Small intestine (tissue), 16 donors: ENCODE measurements around the gene LHFPL3. TPM values are rescaled to one million over a fixed set of nuclear protein-coding genes. Genes with fewer than 3 reads are reported as not detected.
"Not testable (repeated sequence)": the region's sequence is repeated elsewhere in the genome, so short reads cannot be mapped to it uniquely, and the experiment has no call there.

ENCODE experiments used
- DNase-seq, 2 donors: peaks; one replicate each; pipeline versions ENCODE4 v3.0.0 to v3.0.0-alpha.2; 2013
- FAIRE-seq: peaks from 2 replicates; lab custom pipeline; 2012; peaks lifted over from hg19 to GRCh38; lab: Jason Lieb, UNC
- H3K27ac ChIP-seq, 3 donors: one replicate each; pipeline ENCODE4 v1.5.1; 2013; ENCODE audit warnings: low read length in 2 of 3, mild to moderate bottlenecking in 2 of 3, control low read depth in 1 of 3, inconsistent platforms in 1 of 3, low read depth in 1 of 3, moderate library complexity in 1 of 3
- H3K27me3 ChIP-seq, 3 donors: one replicate each; pipeline ENCODE4 v1.6.1; 2013; ENCODE audit warnings: low read length in 3 of 3, inconsistent platforms in 1 of 3; ENCODE audit not compliant: control insufficient read depth in 3 of 3, insufficient read depth in 3 of 3
- H3K36me3 ChIP-seq, 3 donors: one replicate each; pipeline ENCODE4 v1.6.1; 2013; ENCODE audit warnings: low read length in 3 of 3, inconsistent platforms in 1 of 3, low read depth in 1 of 3, mild to moderate bottlenecking in 1 of 3, moderate library complexity in 1 of 3; ENCODE audit not compliant: control insufficient read depth in 3 of 3, insufficient read depth in 2 of 3
- H3K4me1 ChIP-seq, 3 donors: one replicate each; pipeline ENCODE4 v1.6.1; 2013; ENCODE audit warnings: low read length in 2 of 3, inconsistent platforms in 1 of 3, low read depth in 1 of 3, mild to moderate bottlenecking in 1 of 3, moderate library complexity in 1 of 3; ENCODE audit not compliant: control insufficient read depth in 3 of 3, insufficient read depth in 2 of 3
- H3K4me3 ChIP-seq, 3 donors: one replicate each; pipeline ENCODE4 v1.5.1; 2013; ENCODE audit warnings: low read length in 3 of 3, control low read depth in 1 of 3, inconsistent platforms in 1 of 3, low read depth in 1 of 3, mild to moderate bottlenecking in 1 of 3, moderate library complexity in 1 of 3
- H3K9me3 ChIP-seq, 2 donors: one replicate each; pipeline ENCODE4 v1.6.1; 2013; ENCODE audit warnings: low read depth in 1 of 2, low read length in 1 of 2; ENCODE audit not compliant: control insufficient read depth in 2 of 2, insufficient read depth in 1 of 2
- WGBS, 3 donors: extraction: QIAGEN DNeasy Blood & Tissue Kit; methylation state at CpG; one replicate each; pipeline ENCODE4 v1.1.7; 2013; 5-methylcytosine and 5-hydroxymethylcytosine counted together
- long read RNA-seq, 10 donors: transcript quantifications; one replicate each; lab custom pipeline, GENCODE V29; 2026
- polyA plus RNA-seq, 4 donors: library from polyadenylated mRNA; stranded (reverse) in 3 of 4; unstranded in 1 of 4; fragments of 200-250 nt in 3 of 4; fragments of 120-200 nt in 1 of 4; gene quantifications; one replicate each; pipeline versions ENCODE4 v1.2.1 to v1.2.3, GENCODE V29; 2013
- donor health status: healthy with polysubstance abuse.
- donor health status: control.
- donor health status: control.
- donor health status: Bipolar disorder and iron deficiency.
- donor health status: healthy.

Gene LHFPL3
- polyA plus RNA-seq = 10 to 100 TPM in 1 of 4 donors, under 1 TPM in 1, not detected in 2; 0.12 to 10.4 TPM
- long read RNA-seq, donor 1 = 0 reads
- long read RNA-seq, donor 2, partial matches to known transcripts = 6 of 13 reads
- long read RNA-seq, donor 2, other reads (novel, unspliced or antisense) = 7 of 13 reads
- long read RNA-seq, donor 3 = 0 reads
- long read RNA-seq, donor 4 = 0 reads
- long read RNA-seq, donor 5 = 0 reads
- long read RNA-seq, donor 6, partial matches to known transcripts = 21 of 26 reads
- long read RNA-seq, donor 6, other reads (novel, unspliced or antisense) = 5 of 26 reads
- long read RNA-seq, donor 7 = 0 reads
- long read RNA-seq, donor 8 = 0 reads
- long read RNA-seq, donor 9, partial matches to known transcripts = 12 of 17 reads
- long read RNA-seq, donor 9, other reads (novel, unspliced or antisense) = 5 of 17 reads
- long read RNA-seq, donor 10, partial matches to known transcripts = 19 of 19 reads
- long read RNA-seq, donor 10, other reads (novel, unspliced or antisense) = 0 of 19 reads

- 2 to 7% (median 6%) methylated on average over 39 to 62 of the region's 62 CpGs for WGBS, 3 donors
- H3K4me3 ChIP-seq = peak within 1 kb of the TSS in 1 of 3 donors; percentile 25
- FAIRE-seq (no peak), DNase-seq (peak in 1 of 2 donors; percentile 18)
- H3K27ac ChIP-seq = no peak within 1 kb of the TSS
- H3K4me1 ChIP-seq = no peaks in the 10 kb centered on the region
- H3K27me3 ChIP-seq = peaks cover 11 to 49% (median 15%) of the 10 kb centered on the region in 3 donors
- no peaks in the 10 kb centered on the region for H3K9me3 ChIP-seq
- H3K36me3 ChIP-seq = no peaks in the 10 kb centered on the region
These were observed at the start of gene LHFPL3 for GRCh38 chr7:104328296-104328969. TSS of gene LHFPL3 (plus strand) at chr7:104328603.

- H3K27ac ChIP-seq, H3K27me3 ChIP-seq, FAIRE-seq, H3K4me3 ChIP-seq, DNase-seq, H3K9me3 ChIP-seq, H3K4me1 ChIP-seq, H3K36me3 ChIP-seq: not testable (repeated sequence)
- 84 to 100% (median 90%) methylated on average over 1 of the region's 2 CpGs for WGBS, 3 donors
These were observed 46.7 kb upstream of the LHFPL3 start for GRCh38 chr7:104281685-104282084.

- WGBS, 3 donors = 12 to 57% (median 24%) methylated on average over 1 of the region's 1 CpG
- Histone ChIP-seq H3K27ac (no peak overlapping the region), H3K4me3 (no peak overlapping the region), H3K4me1 (no peaks in the 10 kb centered on the region), H3K36me3 (no peaks in the 10 kb centered on the region), H3K27me3 (no peaks in the 10 kb centered on the region), H3K9me3 (no peaks in the 10 kb centered on the region)
- no peak for DNase-seq
- no peak for FAIRE-seq
These were observed 41.6 kb upstream of the LHFPL3 start for GRCh38 chr7:104286839-104287238.

DNA sequence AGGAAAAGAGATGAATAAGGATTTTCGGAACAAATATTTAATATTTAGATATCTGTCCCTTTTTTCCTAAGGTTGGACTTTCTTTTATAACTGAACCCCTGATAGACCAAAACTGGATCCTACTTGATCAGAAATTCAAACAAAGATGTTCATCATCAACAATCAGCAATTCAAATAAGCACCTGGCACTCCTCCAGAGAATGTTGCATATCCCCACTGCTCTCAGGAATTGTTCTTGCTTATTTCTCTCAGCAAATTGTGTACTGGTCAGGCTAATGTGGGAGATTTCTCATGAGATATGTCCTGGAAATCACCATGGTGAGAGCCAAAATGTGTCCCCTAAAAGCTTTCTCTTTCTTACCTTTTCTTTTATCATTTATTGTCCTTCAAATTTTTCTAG, 40.3 kb upstream of the LHFPL3 start:
- Histone ChIP-seq H3K4me1 (no peaks in the 10 kb centered on the region), H3K27ac (no peak overlapping the region), H3K9me3 (no peaks in the 10 kb centered on the region), H3K36me3 (no peaks in the 10 kb centered on the region), H3K4me3 (no peak overlapping the region), H3K27me3 (no peaks in the 10 kb centered on the region)
- FAIRE-seq (no peak), DNase-seq (no peak)
- WGBS, 3 donors = 84 to 95% (median 93%) methylated on average over 1 of the region's 1 CpG

GRCh38 chr7:104294291-104294690, 34.1 kb upstream of the LHFPL3 start:
- Histone ChIP-seq H3K27me3 (no peaks in the 10 kb centered on the region), H3K4me3 (no peak overlapping the region), H3K36me3 (no peaks in the 10 kb centered on the region), H3K4me1 (no peaks in the 10 kb centered on the region), H3K27ac (no peak overlapping the region), H3K9me3 (no peaks in the 10 kb centered on the region)
- WGBS, 3 donors = 68 to 76% (median 69%) methylated on average over 3 of the region's 3 CpGs
- FAIRE-seq (no peak), DNase-seq (no peak)

DNA sequence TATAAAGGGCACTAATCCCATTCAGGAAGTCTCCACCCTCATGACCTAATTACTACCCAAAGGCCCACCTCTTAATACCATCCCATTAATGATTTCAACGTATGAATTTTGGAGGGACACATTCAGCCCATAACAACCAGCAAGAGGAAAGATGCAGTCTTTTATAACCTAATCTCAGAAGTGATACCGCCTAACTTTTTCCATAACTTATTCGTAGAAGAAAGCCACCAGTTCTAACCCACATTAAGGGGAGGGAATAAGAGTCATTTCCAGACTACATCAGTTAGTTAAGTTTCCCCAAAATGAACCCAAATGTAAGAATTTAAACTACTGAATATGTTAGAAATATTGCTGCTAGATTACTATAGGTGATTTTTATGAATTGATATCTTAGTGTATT, 32.1 kb upstream of the LHFPL3 start:
- WGBS, 3 donors = 74 to 85% (median 81%) methylated on average over 3 of the region's 3 CpGs
- DNase-seq = no peak
- no peaks in the 10 kb centered on the region for H3K36me3 ChIP-seq
- no peaks in the 10 kb centered on the region for H3K9me3 ChIP-seq
- H3K27me3 ChIP-seq = no peaks in the 10 kb centered on the region
- no peaks in the 10 kb centered on the region for H3K4me1 ChIP-seq
- H3K4me3 ChIP-seq = no peak overlapping the region
- FAIRE-seq = no peak
- H3K27ac ChIP-seq = no peak overlapping the region

DNA sequence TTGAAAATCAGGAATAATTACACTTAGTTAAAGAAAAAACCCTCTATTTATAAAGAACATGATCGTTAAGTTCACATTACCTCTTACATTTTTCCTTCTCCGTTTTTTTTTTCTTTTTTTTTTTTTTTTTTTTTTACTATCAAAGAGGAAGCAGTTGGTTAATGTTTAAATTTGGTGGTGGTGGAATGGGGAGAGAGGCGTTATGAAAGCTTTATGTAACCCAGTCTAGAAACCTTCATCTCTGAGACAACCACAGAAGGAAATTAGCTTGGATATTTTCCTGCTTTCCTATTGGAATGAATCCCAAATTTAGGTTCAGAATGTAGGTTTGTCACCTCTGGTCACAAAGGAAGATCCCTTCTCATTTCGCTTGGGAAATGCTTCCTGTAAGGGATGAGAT, 31.5 kb upstream of the LHFPL3 start:
- Histone ChIP-seq H3K36me3 (no peaks in the 10 kb centered on the region), H3K4me1 (no peaks in the 10 kb centered on the region), H3K27ac (no peak overlapping the region), H3K4me3 (no peak overlapping the region), H3K27me3 (no peaks in the 10 kb centered on the region), H3K9me3 (no peaks in the 10 kb centered on the region)
- WGBS, 3 donors = 17 to 50% (median 35%) methylated on average over 4 of the region's 4 CpGs
- DNase-seq (no peak), FAIRE-seq (no peak)

DNA sequence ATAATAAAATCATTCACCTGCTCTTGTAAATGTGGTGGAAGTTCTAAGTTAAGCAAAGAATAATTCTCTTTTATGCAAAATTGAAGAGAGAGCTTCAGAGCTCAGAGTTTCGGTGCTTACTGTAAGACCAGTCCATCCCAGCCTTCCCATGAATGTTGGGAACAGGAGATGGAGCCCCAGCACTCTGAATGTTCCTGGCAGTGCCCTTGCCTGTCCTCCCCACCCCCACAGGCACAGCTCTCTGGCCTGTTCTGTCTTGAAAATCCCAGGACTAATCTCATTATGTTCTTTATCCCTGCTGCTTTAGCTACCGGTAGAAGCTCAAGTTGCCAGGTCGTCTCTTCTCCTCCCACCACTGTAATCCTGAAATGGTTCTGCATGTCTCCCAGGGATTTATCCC, 29.1 kb upstream of the LHFPL3 start:
- H3K9me3 ChIP-seq = no peaks in the 10 kb centered on the region
- DNase-seq = no peak

More for the DNA sequence above, 29.1 kb upstream of the LHFPL3 start:
- no peaks in the 10 kb centered on the region for H3K36me3 ChIP-seq
- FAIRE-seq = no peak
- 50 to 59% (median 57%) methylated on average over 3 of the region's 3 CpGs for WGBS, 3 donors
- no peak overlapping the region for H3K27ac ChIP-seq
- H3K27me3 ChIP-seq = no peaks in the 10 kb centered on the region
- H3K4me3 ChIP-seq = no peak overlapping the region
- H3K4me1 ChIP-seq = no peaks in the 10 kb centered on the region
